Type B pancreatic cell (in vitro differentiated cells): ENCODE measurements around the gene TTC19. TPM values are rescaled to one million over a fixed set of nuclear protein-coding genes. Genes with fewer than 3 reads are reported as not detected.
A peak's percentile ranks its signal among the peaks of the same experiment; 100 is the strongest.

Experiments used
- DNase-seq: peaks from one replicate; pipeline ENCODE4 v3.0.0; 2021; ENCODE audit warnings: mixed read lengths; ENCODE audit not compliant: unreplicated experiment; ENCODE audit errors: extremely low spot score
- H3K27ac Mint-ChIP-seq: 2 replicates; pipeline ENCODE4 v1.8.0; 2021; ENCODE audit warnings: mild to moderate bottlenecking, mixed read lengths
- H3K27me3 Mint-ChIP-seq: 2 replicates; pipeline ENCODE4 v1.8.0; 2021; ENCODE audit warnings: mixed read lengths
- H3K36me3 Mint-ChIP-seq: 2 replicates; pipeline ENCODE4 v1.8.0; 2021; ENCODE audit warnings: mixed read lengths
- H3K4me1 Mint-ChIP-seq: one replicate; pipeline ENCODE4 v1.8.0; 2021; ENCODE audit warnings: mixed read lengths; ENCODE audit not compliant: unreplicated experiment
- H3K4me3 Mint-ChIP-seq: 2 replicates; pipeline ENCODE4 v1.8.0; 2021; ENCODE audit warnings: mild to moderate bottlenecking, mixed read lengths
- H3K9me3 Mint-ChIP-seq: 2 replicates; pipeline ENCODE4 v1.8.0; 2021; ENCODE audit warnings: mixed read lengths
- total RNA-seq: library from RNA; stranded (reverse); gene quantifications from 2 replicates; pipeline ENCODE4 v1.2.1, GENCODE V29; 2021; ENCODE audit warnings: low replicate concordance
- TF ChIP-seq, protein P1 (sequence below): fragments of 200-600 bp; sonication (generic); conservative IDR thresholded peaks from 2 replicates; pipeline ENCODE4 v1.5.0; 2021; ENCODE audit warnings: antibody characterized with exemption, mild to moderate bottlenecking

TTC19 gene
- total RNA-seq, 1 donor from 2014 or later = 43.3 TPM

DNA sequence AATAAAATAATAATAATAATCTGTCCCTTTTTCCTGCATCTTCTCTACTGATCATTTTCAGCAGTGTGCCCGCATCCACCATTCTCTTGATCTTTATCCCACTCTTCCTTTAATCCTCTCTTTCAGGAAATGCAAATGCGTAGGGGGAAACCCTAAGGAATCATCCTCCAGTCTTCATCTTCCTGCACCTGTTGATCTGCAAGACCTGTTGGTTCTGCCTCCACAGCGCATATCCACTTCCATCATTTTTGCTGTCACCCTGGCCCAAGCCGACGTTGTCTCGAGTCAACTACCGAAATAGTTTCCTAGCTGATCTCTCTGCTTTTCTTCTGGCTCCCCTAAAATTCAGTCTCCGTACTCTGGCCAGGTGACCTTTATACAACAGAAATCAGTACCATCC, 30.2 kb upstream of the TTC19 start:
- Mint-ChIP-seq H3K4me1 (peaks cover 18% of the 10 kb centered on the region), H3K9me3 (no peaks in the 10 kb centered on the region), H3K27ac (no peak overlapping the region), H3K27me3 (no peaks in the 10 kb centered on the region), H3K4me3 (no peak overlapping the region), H3K36me3 (no peaks in the 10 kb centered on the region)
- no peak for DNase-seq
- TF ChIP-seq, protein P1, sequence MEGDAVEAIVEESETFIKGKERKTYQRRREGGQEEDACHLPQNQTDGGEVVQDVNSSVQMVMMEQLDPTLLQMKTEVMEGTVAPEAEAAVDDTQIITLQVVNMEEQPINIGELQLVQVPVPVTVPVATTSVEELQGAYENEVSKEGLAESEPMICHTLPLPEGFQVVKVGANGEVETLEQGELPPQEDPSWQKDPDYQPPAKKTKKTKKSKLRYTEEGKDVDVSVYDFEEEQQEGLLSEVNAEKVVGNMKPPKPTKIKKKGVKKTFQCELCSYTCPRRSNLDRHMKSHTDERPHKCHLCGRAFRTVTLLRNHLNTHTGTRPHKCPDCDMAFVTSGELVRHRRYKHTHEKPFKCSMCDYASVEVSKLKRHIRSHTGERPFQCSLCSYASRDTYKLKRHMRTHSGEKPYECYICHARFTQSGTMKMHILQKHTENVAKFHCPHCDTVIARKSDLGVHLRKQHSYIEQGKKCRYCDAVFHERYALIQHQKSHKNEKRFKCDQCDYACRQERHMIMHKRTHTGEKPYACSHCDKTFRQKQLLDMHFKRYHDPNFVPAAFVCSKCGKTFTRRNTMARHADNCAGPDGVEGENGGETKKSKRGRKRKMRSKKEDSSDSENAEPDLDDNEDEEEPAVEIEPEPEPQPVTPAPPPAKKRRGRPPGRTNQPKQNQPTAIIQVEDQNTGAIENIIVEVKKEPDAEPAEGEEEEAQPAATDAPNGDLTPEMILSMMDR = no peak

DNA sequence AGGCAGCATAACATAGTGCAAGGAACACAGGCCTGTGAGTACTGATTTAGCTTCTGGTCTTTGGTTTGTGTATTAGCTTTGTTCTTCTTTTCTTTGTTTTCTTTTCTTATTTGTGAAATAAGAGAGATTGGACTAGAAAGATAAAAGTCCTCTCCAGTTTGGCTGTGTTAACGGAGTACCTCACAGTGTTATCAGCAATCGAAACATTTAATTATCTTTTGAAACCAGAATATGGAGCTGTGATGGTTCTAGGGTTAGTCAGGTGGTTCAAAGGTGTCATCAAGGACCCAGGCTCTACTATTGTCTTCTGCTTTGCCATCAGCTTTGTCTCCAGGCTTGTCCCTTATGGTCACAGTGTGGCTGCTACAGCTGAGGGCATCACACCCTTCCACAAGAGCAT, 29.1 kb upstream of the TTC19 start:
- Mint-ChIP-seq H3K36me3 (peaks cover 7% of the 10 kb centered on the region), H3K27me3 (no peaks in the 10 kb centered on the region), H3K9me3 (no peaks in the 10 kb centered on the region), H3K4me3 (no peak overlapping the region), H3K27ac (no peak overlapping the region), H3K4me1 (peaks cover 12% of the 10 kb centered on the region)
- TF ChIP-seq, protein P1 = no peak
- DNase-seq = no peak

DNA sequence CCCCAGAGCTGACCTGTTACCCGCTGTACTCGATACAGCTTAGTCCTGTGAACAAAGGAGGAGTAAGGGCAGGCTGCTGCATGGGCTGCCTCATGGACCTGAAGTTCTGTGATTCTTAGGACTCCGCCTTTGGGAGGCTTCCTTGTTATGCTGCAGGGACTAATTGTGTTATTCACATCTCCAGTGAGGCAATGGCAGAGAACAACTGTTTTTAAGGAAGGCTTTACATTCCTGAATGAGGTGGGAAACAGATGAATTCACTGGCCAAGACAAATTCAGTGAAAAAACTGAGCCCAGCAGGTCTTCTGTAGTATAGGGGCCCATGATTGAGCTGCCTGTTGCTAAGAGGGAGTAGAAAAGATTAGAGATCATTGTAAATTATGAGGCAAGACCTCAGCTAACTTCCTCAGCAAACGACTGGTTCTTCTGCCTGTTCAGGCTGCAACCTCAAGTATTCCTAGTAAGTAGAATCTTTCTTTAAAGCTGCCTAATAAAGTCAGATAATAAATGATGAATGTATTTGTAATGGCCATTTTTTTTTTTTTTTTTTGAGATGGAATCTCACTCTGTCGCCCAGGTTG, 28.4 kb upstream of the TTC19 start:
- DNase-seq = no peak
- H3K27ac Mint-ChIP-seq = no peak overlapping the region
- H3K27me3 Mint-ChIP-seq = no peaks in the 10 kb centered on the region
- TF ChIP-seq, protein P1 = no peak
- H3K4me3 Mint-ChIP-seq = no peak overlapping the region
- peaks cover 8% of the 10 kb centered on the region for H3K36me3 Mint-ChIP-seq
- H3K4me1 Mint-ChIP-seq = peaks cover 6% of the 10 kb centered on the region
- H3K9me3 Mint-ChIP-seq = no peaks in the 10 kb centered on the region

DNA sequence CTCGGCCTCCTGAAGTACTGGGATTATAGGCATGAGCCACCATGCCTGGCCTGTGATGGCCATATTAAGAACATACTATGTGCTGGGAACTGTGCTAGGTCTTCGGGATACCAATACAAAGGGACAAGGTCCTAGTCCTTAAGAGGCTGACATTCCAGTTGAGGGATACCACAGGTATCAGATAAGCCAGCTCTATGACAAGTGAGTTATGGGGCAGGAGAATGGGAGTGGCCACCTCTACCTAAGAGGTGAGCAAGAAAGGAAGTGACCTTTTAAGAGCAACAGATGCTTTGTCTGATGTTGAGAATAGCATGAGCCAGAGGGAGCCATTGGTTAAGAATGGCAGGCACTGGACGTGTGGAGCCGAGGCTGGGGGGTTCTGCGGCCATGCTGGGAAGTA, 27.7 kb upstream of the TTC19 start:
- H3K27me3 Mint-ChIP-seq = no peaks in the 10 kb centered on the region

DNA sequence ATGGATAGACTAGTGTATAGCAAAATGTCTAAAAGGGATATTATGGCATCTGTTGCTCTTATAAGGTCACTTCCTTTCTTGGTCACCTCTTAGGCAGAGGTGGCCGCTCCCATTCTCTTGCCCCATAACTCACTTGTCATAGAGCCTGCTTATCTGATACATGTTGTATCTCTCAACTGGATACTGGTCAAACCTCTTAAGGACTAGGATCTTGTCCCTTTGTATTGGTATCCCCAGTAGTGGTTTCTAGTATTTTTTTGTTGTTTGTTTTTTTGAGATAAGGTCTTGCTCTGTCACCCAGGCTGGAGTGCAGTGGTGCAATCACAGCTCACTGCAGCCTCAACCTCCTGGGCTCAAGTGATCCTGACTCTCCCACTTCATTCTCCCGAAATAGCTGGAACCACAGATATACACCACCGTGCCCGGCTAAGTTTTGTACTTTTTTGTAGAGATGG, 27.1 kb upstream of the TTC19 start:
- TF ChIP-seq, protein P1 = no peak
- H3K9me3 Mint-ChIP-seq = no peaks in the 10 kb centered on the region
- no peak overlapping the region for H3K27ac Mint-ChIP-seq
- H3K4me3 Mint-ChIP-seq = no peak overlapping the region
- no peaks in the 10 kb centered on the region for H3K27me3 Mint-ChIP-seq
- no peak for DNase-seq
- no peaks in the 10 kb centered on the region for H3K4me1 Mint-ChIP-seq
- peaks cover 14% of the 10 kb centered on the region for H3K36me3 Mint-ChIP-seq

More for the DNA sequence above, 27.7 kb upstream of the TTC19 start:
- TF ChIP-seq, protein P1 = no peak
- H3K27ac Mint-ChIP-seq = peak overlapping the region; percentile 24
- DNase-seq = no peak
- H3K36me3 Mint-ChIP-seq = peaks cover 11% of the 10 kb centered on the region
- peaks cover under 1% of the 10 kb centered on the region for H3K4me1 Mint-ChIP-seq
- no peak overlapping the region for H3K4me3 Mint-ChIP-seq
- no peaks in the 10 kb centered on the region for H3K9me3 Mint-ChIP-seq

DNA sequence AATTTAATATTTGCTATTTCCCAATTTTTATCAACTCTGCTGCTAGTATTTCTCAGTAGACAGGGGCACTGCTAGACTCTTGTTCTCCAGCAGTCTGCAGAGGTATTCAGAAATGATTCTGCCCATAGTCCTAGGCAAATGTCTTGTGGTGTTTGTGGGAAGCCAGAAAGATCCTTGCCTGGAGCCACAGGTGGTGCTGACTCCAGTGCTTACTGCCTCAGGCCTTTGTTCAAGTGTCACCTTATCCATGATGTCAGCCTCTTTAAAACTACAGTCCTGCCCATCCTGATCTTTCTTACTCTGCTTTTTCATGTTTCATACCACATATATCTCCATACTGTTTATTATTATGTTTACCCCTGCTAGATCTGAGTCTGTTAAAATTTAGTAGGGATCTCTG, 26.6 kb upstream of the TTC19 start:
- no peak overlapping the region for H3K27ac Mint-ChIP-seq
- no peaks in the 10 kb centered on the region for H3K9me3 Mint-ChIP-seq
- H3K27me3 Mint-ChIP-seq = no peaks in the 10 kb centered on the region
- DNase-seq = no peak
- TF ChIP-seq, protein P1 = no peak
- peaks cover 16% of the 10 kb centered on the region for H3K36me3 Mint-ChIP-seq
- H3K4me1 Mint-ChIP-seq = no peaks in the 10 kb centered on the region
- no peak overlapping the region for H3K4me3 Mint-ChIP-seq
